MM.1S (cell line): ENCODE data around the gene GID4.

Experiments used
- DNase-seq: peaks from one replicate; pipeline ENCODE4 v3.0.0-alpha.2; 2015
- H2AFZ ChIP-seq: fragments of 300-600 bp; sonication (generic); 2 replicates; pipeline ENCODE4 v1.6.0; 2016; ENCODE audit warnings: antibody characterized with exemption, low read length
- H3F3A ChIP-seq: fragments of 300-600 bp; sonication (generic); 2 replicates; pipeline ENCODE4 v1.6.1; 2016; ENCODE audit warnings: mild to moderate bottlenecking, antibody characterized with exemption, low read length, moderate library complexity, mixed read lengths; ENCODE audit not compliant: insufficient read depth
- H3K27ac ChIP-seq: fragments of 300-600 bp; sonication (generic); 2 replicates; pipeline ENCODE4 v1.5.1; 2016; ENCODE audit warnings: mild to moderate bottlenecking, low read length
- H3K27me3 ChIP-seq: fragments of 300-600 bp; sonication (generic); replicated peaks from 2 replicates; pipeline ENCODE4 v1.6.0; 2016; ENCODE audit warnings: low read length; ENCODE audit not compliant: insufficient read depth
- H3K36me3 ChIP-seq: fragments of 300-600 bp; sonication (generic); replicated peaks from 2 replicates; pipeline ENCODE4 v1.6.1; 2016; ENCODE audit warnings: mild to moderate bottlenecking, low read length, mixed read lengths; ENCODE audit not compliant: insufficient read depth
- H3K4me1 ChIP-seq: fragments of 300-600 bp; sonication (generic); 2 replicates; pipeline ENCODE4 v1.6.1; 2016; ENCODE audit warnings: low read length, mixed read lengths
- H3K4me2 ChIP-seq: fragments of 300-600 bp; sonication (generic); 2 replicates; pipeline ENCODE4 v1.6.0; 2016; ENCODE audit warnings: low read depth, low read length
- H3K4me3 ChIP-seq: fragments of 300-600 bp; sonication (generic); 2 replicates; pipeline ENCODE4 v1.5.1; 2016; ENCODE audit warnings: low read length, mixed read lengths
- H3K79me2 ChIP-seq: fragments of 300-600 bp; sonication (generic); 2 replicates; pipeline ENCODE4 v1.6.1; 2016; ENCODE audit warnings: mixed run types, low read length, mixed read lengths
- H3K9ac ChIP-seq: fragments of 300-600 bp; sonication (generic); 2 replicates; pipeline ENCODE4 v1.6.1; 2016; ENCODE audit warnings: low read length, mixed read lengths
- H3K9me2 ChIP-seq: fragments of 300-600 bp; sonication (generic); replicated peaks from 2 replicates; pipeline ENCODE4 v1.6.1; 2016; ENCODE audit warnings: mild to moderate bottlenecking, low read length, mixed read lengths; ENCODE audit not compliant: insufficient read depth
- H3K9me3 ChIP-seq: fragments of 300-600 bp; sonication (generic); replicated peaks from 2 replicates; pipeline ENCODE4 v1.6.1; 2016; ENCODE audit warnings: mild to moderate bottlenecking, low read length, mixed read lengths; ENCODE audit not compliant: insufficient read depth
- H4K20me1 ChIP-seq: fragments of 300-600 bp; sonication (generic); 2 replicates; pipeline ENCODE4 v1.6.1; 2016; ENCODE audit warnings: mild to moderate bottlenecking, low read length, moderate library complexity, mixed read lengths; ENCODE audit not compliant: insufficient read depth
- CTCF ChIP-seq: fragments of 300-600 bp; sonication (generic); IDR thresholded peaks from 2 replicates; pipeline ENCODE4 v1.5.1; 2016; ENCODE audit warnings: antibody characterized with exemption, low read length, mixed read lengths
- EZH2 ChIP-seq: fragments of 300-600 bp; sonication (generic); optimal IDR thresholded peaks from 2 replicates; pipeline ENCODE3; 2017; ENCODE audit warnings: low read depth, mild to moderate bottlenecking, antibody characterized with exemption, low read length, mixed read lengths
- EZH2phosphoT487 ChIP-seq: fragments of 300-600 bp; sonication (generic); IDR thresholded peaks from 2 replicates; pipeline ENCODE4 v1.6.1; 2018; ENCODE audit warnings: antibody characterized with exemption, low read length

The GID4 gene

GRCh38 chr17:18019838-18020154 is 19.4 kb upstream of the GID4 start:
- Histone ChIP-seq H3K4me1 (peaks cover 7% of the 10 kb centered on the region), H3F3A (peaks cover 6% of the 10 kb centered on the region), H3K36me3 (no peaks in the 10 kb centered on the region), H2AFZ (no peak overlapping the region), H3K4me2 (no peak overlapping the region), H3K27ac (no peak overlapping the region), H3K9me2 (no peaks in the 10 kb centered on the region), H3K4me3 (no peak overlapping the region), H4K20me1 (no peaks in the 10 kb centered on the region), H3K79me2 (no peaks in the 10 kb centered on the region), H3K9me3 (no peaks in the 10 kb centered on the region), H3K9ac (no peak overlapping the region), H3K27me3 (no peaks in the 10 kb centered on the region)
- TF ChIP-seq EZH2 (no peak), EZH2phosphoT487 (no peak), CTCF (no peak)
- no peak for DNase-seq

- TF ChIP-seq EZH2 (no peak), CTCF (no peak), EZH2phosphoT487 (no peak)
- H4K20me1 ChIP-seq: no peaks in the 10 kb centered on the region
- H3K27me3 ChIP-seq: no peaks in the 10 kb centered on the region
- no peak overlapping the region for H3K4me2 ChIP-seq
- H3K79me2 ChIP-seq: no peaks in the 10 kb centered on the region
- H3K36me3 ChIP-seq: no peaks in the 10 kb centered on the region
- no peak overlapping the region for H3K9ac ChIP-seq
- H3K27ac ChIP-seq: no peak overlapping the region
- DNase-seq: no peak
- no peaks in the 10 kb centered on the region for H3K9me3 ChIP-seq
- H3K9me2 ChIP-seq: no peaks in the 10 kb centered on the region
- H3K4me3 ChIP-seq: no peak overlapping the region
- H3K4me1 ChIP-seq: no peaks in the 10 kb centered on the region
- H2AFZ ChIP-seq: no peak overlapping the region
- H3F3A ChIP-seq: no peaks in the 10 kb centered on the region
Measured at GRCh38 chr17:18020971-18021370, 18.2 kb upstream of the GID4 start.

GRCh38 chr17:18021372-18021771 is 17.8 kb upstream of the GID4 start:
- Histone ChIP-seq H4K20me1 (no peaks in the 10 kb centered on the region), H3F3A (no peaks in the 10 kb centered on the region), H3K4me1 (no peaks in the 10 kb centered on the region), H3K9me3 (no peaks in the 10 kb centered on the region), H3K27ac (no peak overlapping the region), H3K4me3 (no peak overlapping the region), H3K27me3 (no peaks in the 10 kb centered on the region), H3K36me3 (no peaks in the 10 kb centered on the region), H3K79me2 (no peaks in the 10 kb centered on the region), H2AFZ (no peak overlapping the region), H3K9ac (no peak overlapping the region), H3K4me2 (no peak overlapping the region), H3K9me2 (no peaks in the 10 kb centered on the region)
- no peak for DNase-seq
- TF ChIP-seq EZH2phosphoT487 (no peak), CTCF (no peak), EZH2 (no peak)
